NCI-H2029 (cell line): ENCODE data around the gene MDP1.

Experiments used
- DNase-seq: peaks from one replicate; lab custom pipeline; 2025; lab: John Stamatoyannopoulos, UW

The MDP1 gene

GRCh38 chr14:24215495-24216344 is at the start of gene MDP1:
Gene MDP1, minus strand, starts transcription at chr14:24216066. Its CDS starts 111 bp downstream, at chr14:24215955.
- peak; percentile 91 for DNase-seq

GRCh38 chr14:24264298-24264697 is 48.4 kb upstream of the MDP1 start:
- DNase-seq = no peak

DNA sequence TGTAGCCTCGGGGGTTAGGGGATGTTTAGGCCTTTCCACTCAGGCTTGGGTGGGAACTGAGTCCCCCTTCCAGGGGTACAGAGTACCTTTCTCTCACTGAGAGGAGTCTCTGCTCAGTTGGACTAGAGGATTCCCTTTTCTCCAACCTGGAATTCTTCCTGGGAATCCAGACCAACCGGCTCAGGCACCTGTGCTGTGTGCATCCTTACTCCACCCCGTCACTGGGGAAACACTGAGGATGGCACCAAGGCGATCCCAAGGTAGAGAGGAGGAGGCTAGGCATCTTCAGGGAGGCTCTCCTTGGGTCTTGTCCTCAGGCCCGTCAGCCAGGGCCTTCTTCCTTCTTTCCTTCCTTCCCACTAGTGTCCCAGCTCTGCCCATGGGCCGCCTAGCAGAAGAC is 48.0 kb upstream of the MDP1 start:
- no peak for DNase-seq

DNA sequence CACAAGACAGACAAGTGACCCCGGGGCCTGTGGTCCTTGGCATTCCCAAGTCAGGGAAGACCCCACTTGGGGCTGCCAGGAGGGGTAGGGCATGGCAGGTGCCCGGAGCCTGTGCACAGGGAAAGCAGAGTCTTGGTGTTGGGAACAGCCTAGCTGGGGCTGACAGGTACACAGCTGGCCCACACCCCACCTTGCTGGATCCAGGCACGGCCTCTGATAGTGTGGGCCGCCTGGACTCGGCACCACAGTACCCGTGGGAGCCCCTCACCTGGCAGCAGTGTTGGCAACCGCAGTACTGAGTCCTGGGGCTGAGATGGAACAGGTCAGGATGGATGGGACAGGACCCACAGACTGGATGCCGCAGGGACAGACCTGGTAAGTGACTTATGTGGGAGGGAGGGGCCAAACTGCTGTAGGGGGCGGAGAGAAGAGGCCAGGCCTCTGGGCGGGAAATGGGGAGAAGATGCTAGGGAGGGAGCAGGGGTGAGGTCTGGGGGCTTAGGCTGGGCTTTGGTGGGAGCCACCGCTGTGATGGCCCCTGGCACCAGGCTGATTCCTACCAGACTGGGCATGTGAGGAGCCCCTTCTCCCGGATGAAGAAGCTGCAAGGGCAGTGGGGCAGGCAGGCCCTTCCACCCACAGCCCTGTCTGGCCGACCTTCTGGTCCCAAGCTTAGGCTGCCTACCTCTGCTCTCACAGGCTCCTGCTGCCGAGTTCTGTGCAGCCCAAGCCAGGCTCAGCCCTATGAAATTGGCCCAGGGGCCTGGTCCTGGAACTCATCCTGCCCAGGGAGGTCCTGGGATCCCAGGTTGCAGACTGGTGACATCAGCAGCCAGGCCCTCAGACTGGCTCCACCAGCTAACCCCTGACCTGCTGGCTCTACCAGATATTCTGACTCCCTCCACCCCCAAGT is 47.2 kb upstream of the MDP1 start, which contains the start of gene TGM1:
TGM1 (minus strand) TSS at position 357 of the 913 bp plus-strand sequence. CDS start 825 bp downstream, outside the sequence.
- no peak for DNase-seq

- DNase-seq = no peak
Observed at GRCh38 chr14:24261969-24262327, 46.1 kb upstream of the MDP1 start.

- no peak for DNase-seq
Observed at GRCh38 chr14:24261256-24261968, 45.5 kb upstream of the MDP1 start.

- no peak for DNase-seq
Observed at GRCh38 chr14:24260780-24261157, 44.9 kb upstream of the MDP1 start.

GRCh38 chr14:24260026-24260779 is 44.3 kb upstream of the MDP1 start:
- DNase-seq = no peak

DNA sequence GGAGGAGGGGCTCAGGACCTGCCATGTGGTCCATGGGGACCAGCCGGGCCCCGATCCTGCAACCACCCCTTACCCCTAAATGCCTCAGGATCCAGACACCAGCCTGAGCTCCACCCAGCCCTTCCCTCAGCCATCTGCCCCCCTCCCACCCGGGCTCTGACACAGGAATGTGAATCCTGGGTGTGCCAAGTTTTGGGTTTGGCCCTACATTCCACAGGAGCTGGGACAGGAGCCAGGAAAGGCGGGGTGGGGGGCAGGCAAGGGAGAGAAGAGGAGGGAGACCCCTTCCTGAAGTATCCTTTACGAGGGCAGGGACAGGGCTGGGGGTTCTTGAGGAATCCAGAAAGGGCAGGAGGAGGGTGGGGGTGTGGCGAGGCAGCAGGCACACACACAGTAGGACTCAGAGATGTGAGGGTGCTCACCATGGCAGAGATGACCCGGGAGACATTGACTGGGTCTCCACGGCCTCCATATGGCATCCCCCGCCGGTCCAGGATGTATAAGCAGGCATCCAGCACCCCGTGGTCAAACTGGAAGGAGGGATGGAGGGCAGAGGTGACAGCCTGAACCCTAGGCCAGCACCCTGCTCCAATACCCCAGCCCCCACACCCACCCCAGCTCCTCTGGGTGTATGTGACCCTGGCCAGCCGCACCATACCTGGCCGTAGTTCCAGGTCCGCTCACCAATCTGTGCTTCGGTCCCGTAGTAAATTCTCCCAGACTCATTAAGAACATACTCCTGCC is 43.6 kb upstream of the MDP1 start:
- DNase-seq = no peak

DNA sequence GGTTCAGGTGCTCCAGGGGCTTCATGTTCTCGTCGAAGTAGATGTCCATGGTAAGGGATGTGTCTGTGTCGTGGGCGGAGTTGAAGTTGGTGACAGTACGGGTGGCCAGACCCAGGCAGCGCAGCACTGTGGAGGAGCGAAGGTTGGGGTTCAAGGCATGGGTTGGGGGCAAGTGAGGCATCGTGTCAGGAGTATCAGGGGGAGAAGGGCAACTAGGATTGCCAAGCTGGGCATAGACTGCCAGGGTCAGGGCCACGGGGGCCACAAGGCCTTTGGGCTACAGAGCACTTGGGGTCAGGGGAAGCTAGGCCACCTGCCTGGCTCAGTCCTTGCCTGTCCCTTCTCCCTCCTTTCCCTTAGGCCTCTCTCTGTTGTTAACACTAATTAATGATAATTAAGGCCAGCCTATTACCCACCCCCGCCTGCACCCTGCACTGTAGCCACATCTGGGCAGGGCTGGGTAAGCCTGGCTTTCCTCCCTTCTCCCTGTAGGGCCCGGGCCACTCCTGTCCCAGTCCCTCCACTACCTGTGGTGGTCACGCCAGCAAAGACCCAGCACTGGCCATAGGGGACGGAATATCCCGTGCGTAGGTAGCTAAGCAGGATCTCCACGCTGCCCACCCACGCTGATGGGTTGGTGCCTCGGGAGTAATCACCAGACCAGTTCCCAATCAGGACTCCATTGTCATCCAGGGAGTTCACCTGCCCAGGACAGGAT is 42.8 kb upstream of the MDP1 start:
- DNase-seq = no peak

GRCh38 chr14:24258119-24258518 is 42.3 kb upstream of the MDP1 start:
- no peak for DNase-seq

DNA sequence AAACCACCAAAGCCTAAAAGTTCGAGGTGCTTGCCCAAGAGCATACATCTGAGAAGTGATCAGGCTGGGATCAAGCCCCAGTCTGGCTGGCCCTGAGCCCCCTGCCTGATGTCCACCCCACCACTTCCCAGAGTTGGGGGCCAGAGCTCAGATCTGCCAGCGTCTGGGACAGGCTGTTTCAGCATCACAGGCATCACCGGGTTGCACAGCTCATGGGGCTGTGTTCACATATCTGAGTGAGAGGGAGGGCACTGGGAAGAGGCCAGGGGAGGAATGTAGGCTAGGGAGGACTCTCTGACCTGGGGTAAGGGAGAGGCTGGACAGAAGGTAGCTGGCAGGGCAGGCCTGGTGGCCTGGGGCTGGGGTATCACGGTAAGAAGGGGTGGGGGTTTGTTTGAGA is 41.1 kb upstream of the MDP1 start:
- DNase-seq = no peak

- no peak for DNase-seq
Observed at GRCh38 chr14:24255931-24256711, 40.3 kb upstream of the MDP1 start.

GRCh38 chr14:24255438-24255837 is 39.6 kb upstream of the MDP1 start:
- no peak for DNase-seq

GRCh38 chr14:24254630-24255392 is 38.9 kb upstream of the MDP1 start:
- no peak for DNase-seq

DNA sequence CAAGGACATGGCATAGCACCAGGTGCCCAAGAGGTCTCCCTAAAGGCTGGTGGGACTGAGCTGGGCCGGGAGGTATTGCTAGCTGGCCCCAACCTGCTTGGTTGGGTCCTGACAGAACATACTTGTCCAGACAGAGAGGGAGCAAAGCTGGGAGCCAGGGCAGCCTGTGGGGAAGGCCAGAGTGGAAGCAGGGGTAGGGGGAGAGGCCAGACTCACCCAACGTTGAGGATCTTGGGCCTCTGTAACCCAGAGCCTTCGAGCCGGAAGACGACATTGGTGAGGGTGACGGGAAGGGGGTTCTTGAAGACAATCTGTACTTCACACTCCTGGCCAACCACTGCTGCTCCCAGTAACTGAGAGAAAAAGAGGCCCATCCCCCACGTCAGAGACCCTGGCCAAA is 38.1 kb upstream of the MDP1 start:
- DNase-seq = no peak

DNA sequence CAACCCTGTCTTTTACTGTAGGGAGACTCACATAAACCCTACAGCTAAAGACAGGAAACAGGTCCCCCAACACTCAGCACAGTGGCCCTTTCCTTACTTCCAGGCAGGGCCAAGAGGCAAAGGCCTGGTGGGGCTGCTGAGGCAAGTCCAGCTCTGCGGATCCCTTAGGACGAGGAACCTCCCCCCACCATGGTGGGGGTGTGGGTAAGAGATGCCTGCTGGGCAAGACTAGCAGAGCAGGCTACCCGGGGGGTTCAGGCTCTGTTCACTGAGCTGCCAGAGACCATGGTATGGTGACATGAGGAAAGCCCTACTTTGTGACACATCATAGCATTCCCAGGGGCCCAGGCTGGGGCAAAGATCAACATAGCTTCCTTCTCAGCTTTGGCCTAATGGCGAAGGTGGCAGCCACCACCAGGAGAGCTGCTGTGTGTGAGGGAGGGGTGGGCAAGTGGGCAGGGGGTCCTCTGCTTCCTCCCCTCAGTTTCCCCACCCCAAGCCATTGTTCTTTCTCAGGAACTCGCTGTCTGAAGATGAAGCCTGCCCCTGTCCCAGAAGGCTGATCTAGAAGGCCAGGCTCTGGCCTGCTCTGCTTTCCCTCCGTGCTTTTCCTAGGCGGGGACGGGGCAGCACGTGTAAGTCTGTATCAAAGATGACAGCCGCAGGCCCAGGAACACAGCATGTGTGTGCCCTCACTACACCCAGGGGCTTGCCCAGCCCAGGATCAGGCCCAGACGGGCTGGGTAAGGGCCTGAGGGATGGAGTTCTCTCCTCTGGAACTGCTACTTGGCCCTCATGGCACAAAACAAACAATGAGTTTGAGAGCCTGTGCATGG is 36.6 kb upstream of the MDP1 start:
- DNase-seq = no peak

- no peak for DNase-seq
Observed at GRCh38 chr14:24251880-24252288, 36.0 kb upstream of the MDP1 start.
